PC-3 (cell line): ENCODE measurements around the gene EXOC7. TPM values are rescaled to one million over a fixed set of nuclear protein-coding genes. Genes with fewer than 3 reads are reported as not detected.

Experiments used
- ATAC-seq: fragments of 200-7000 bp; cut with Tn5 transposase; 2 replicates; pipeline ENCODE4 v1.9.1; 2020; ENCODE audit warnings: mild to moderate bottlenecking, moderate library complexity
- BruUV-seq: library from RNA; stranded (reverse); fragments of 400-500 nt; replicated peaks from 2 replicates; lab custom pipeline; 2021; lab: Mats Ljungman, UMichigan
- CTCF ChIA-PET: fragments of 300-600 bp; sonication (Branson Sonifier 250); formaldehyde crosslinking; loops from one replicate; lab custom pipeline; 2022; ENCODE audit warnings: antibody characterized with exemption; lab: Charles Lee
- POLR2A ChIA-PET: fragments of 300-600 bp; sonication (Branson Sonifier 250); formaldehyde crosslinking; loops from one replicate; lab custom pipeline; 2022; ENCODE audit warnings: antibody characterized with exemption; ENCODE audit not compliant: unreplicated experiment; lab: Charles Lee
- DNase-seq: peaks from one replicate; pipeline ENCODE4 v3.0.0-alpha.2; 2015
- H2AFZ ChIP-seq: fragments of 300-600 bp; sonication (generic); 2 replicates; pipeline ENCODE4 v1.6.0; 2016; ENCODE audit warnings: antibody characterized with exemption, low read length
- H3F3A ChIP-seq: fragments of 300-600 bp; sonication (generic); one replicate; pipeline ENCODE4 v1.6.0; 2017; ENCODE audit warnings: antibody characterized with exemption, low read length, control low read depth, mild to moderate bottlenecking; ENCODE audit not compliant: unreplicated experiment
- H3K27ac ChIP-seq: fragments of 300-600 bp; sonication (generic); 2 replicates; pipeline ENCODE4 v1.5.1; 2016; ENCODE audit warnings: mild to moderate bottlenecking, low read length
- H3K27me3 ChIP-seq: fragments of 300-600 bp; sonication (generic); 2 replicates; pipeline ENCODE4 v1.6.1; 2016; ENCODE audit warnings: low read length, mixed read lengths
- H3K36me3 ChIP-seq: fragments of 300-600 bp; sonication (generic); 2 replicates; pipeline ENCODE4 v1.6.1; 2016; ENCODE audit warnings: low read depth, mixed run types, low read length, mixed read lengths
- H3K4me1 ChIP-seq: fragments of 300-600 bp; sonication (generic); 2 replicates; pipeline ENCODE4 v1.5.1; 2016; ENCODE audit warnings: low read length; ENCODE audit not compliant: insufficient read depth
- H3K4me2 ChIP-seq: fragments of 300-600 bp; sonication (generic); 2 replicates; pipeline ENCODE4 v1.6.0; 2016; ENCODE audit warnings: low read length
- H3K4me3 ChIP-seq: fragments of 300-600 bp; sonication (generic); 2 replicates; pipeline ENCODE4 v1.5.1; 2016; ENCODE audit warnings: mild to moderate bottlenecking, low read length, mixed read lengths
- H3K79me2 ChIP-seq: fragments of 300-600 bp; sonication (generic); 2 replicates; pipeline ENCODE4 v1.6.1; 2017; ENCODE audit warnings: low read length, mixed read lengths
- H3K9ac ChIP-seq: fragments of 300-600 bp; sonication (generic); 2 replicates; pipeline ENCODE4 v1.6.0; 2016; ENCODE audit warnings: mild to moderate bottlenecking, low read length
- H3K9me2 ChIP-seq: fragments of 300-600 bp; sonication (generic); replicated peaks from 2 replicates; pipeline ENCODE4 v1.6.1; 2016; ENCODE audit warnings: mixed run types, low read length, mixed read lengths
- H3K9me3 ChIP-seq: fragments of 300-600 bp; sonication (generic); 2 replicates; pipeline ENCODE4 v1.6.1; 2016; ENCODE audit warnings: low read length, mixed read lengths
- H4K20me1 ChIP-seq: fragments of 300-600 bp; sonication (generic); 2 replicates; pipeline ENCODE4 v1.6.1; 2016; ENCODE audit warnings: low read length, mixed read lengths
- EZH2 ChIP-seq: fragments of 300-600 bp; sonication (generic); IDR thresholded peaks from one replicate; pipeline ENCODE4 v1.6.1; 2017; ENCODE audit warnings: antibody characterized with exemption, mild to moderate bottlenecking, low read length; ENCODE audit not compliant: unreplicated experiment
- EZH2phosphoT487 ChIP-seq: fragments of 300-600 bp; sonication (generic); IDR thresholded peaks from 2 replicates; pipeline ENCODE4 v1.6.1; 2018; ENCODE audit warnings: mild to moderate bottlenecking, antibody characterized with exemption, low read length, borderline replicate concordance
- intact Hi-C: fragments of 100-400 bp; cut with micrococcal nuclease; formaldehyde crosslinking; loops from 2 replicates; pipeline ENCODE4 v1.9.0; 2023
- total RNA-seq: library from RNA; depleted of rRNA; stranded (reverse); fragments of >200 nt; gene quantifications from 2 replicates; pipeline ENCODE4 v1.2.3, GENCODE V29; 2014
- TF ChIP-seq, protein P1 (sequence below): fragments of 300-600 bp; sonication (generic); conservative IDR thresholded peaks from 2 replicates; pipeline ENCODE4 v1.5.1; 2017; ENCODE audit warnings: antibody characterized with exemption, low read depth, mild to moderate bottlenecking, low read length

The EXOC7 gene
- total RNA-seq, 1 experiment from 2014 or later, result 153 TPM

- no peak for ATAC-seq
- CTCF ChIA-PET, result no interaction called here
- DNase-seq, result no peak
- TF ChIP-seq EZH2phosphoT487, result no peak
- TF ChIP-seq, protein P1, sequence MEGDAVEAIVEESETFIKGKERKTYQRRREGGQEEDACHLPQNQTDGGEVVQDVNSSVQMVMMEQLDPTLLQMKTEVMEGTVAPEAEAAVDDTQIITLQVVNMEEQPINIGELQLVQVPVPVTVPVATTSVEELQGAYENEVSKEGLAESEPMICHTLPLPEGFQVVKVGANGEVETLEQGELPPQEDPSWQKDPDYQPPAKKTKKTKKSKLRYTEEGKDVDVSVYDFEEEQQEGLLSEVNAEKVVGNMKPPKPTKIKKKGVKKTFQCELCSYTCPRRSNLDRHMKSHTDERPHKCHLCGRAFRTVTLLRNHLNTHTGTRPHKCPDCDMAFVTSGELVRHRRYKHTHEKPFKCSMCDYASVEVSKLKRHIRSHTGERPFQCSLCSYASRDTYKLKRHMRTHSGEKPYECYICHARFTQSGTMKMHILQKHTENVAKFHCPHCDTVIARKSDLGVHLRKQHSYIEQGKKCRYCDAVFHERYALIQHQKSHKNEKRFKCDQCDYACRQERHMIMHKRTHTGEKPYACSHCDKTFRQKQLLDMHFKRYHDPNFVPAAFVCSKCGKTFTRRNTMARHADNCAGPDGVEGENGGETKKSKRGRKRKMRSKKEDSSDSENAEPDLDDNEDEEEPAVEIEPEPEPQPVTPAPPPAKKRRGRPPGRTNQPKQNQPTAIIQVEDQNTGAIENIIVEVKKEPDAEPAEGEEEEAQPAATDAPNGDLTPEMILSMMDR, result peak; percentile 38; the same call in 1 of the 2 replicates
- TF ChIP-seq EZH2, result peak; percentile 30
- Histone ChIP-seq H3K4me3 (peak overlapping the region; percentile 35), H3K79me2 (peaks cover 26% of the 10 kb centered on the region), H4K20me1 (peaks cover 11% of the 10 kb centered on the region), H3K9ac (no peak overlapping the region), H2AFZ (no peak overlapping the region), H3K36me3 (no peaks in the 10 kb centered on the region), H3K9me3 (no peaks in the 10 kb centered on the region), H3F3A (no peaks in the 10 kb centered on the region), H3K4me1 (peaks cover 15% of the 10 kb centered on the region), H3K27ac (no peak overlapping the region), H3K4me2 (peak overlapping the region; percentile 61), H3K27me3 (peaks cover 64% of the 10 kb centered on the region), H3K9me2 (no peaks in the 10 kb centered on the region)
- BruUV-seq, result no TSS peak
- intact Hi-C loops, result no loop called here
- POLR2A ChIA-PET, result no interaction called here
These were observed 28.0 kb downstream of the EXOC7 start for GRCh38 chr17:76075364-76076145.

DNA sequence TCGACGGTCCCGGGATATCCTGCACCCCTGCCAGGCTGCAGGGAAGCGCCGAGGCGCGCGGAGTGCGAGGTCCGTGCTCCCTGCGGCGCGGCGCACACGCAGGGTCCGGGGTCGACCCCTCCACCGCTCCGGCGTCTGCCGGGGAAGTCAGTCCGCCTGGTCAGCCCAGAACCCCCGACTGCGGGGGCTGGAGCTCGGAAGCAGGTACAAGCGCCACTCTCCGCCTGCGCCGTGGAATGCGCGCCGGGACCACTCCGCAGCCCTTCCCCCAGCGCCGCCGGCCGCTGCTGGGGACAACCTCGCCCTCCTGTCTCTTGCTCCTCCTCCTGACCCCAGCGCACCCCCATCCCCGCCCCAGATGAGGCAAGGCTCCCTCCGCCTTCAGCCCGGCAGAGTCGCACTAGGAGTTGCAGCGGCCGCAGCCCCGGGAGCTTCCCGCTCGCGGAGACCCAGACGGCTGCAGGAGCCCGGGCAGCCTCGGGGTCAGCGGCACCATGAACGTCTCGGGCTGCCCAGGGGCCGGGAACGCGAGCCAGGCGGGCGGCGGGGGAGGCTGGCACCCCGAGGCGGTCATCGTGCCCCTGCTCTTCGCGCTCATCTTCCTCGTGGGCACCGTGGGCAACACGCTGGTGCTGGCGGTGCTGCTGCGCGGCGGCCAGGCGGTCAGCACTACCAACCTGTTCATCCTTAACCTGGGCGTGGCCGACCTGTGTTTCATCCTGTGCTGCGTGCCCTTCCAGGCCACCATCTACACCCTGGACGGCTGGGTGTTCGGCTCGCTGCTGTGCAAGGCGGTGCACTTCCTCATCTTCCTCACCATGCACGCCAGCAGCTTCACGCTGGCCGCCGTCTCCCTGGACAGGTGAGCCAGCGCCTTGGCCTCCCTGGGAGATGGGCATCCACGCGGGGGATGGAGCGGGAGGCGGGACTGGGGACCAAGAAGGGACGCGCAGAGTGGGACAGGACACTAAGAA lies 28.9 kb downstream of the EXOC7 start, which contains the start of gene GALR2:
GALR2 (plus strand) TSS at position 392 of the 974 bp plus-strand sequence; CDS start at position 495, 103 bp downstream.
- Histone ChIP-seq H3K27ac (no peak within 1 kb of the TSS), H3K9me3 (no peaks in the 10 kb centered on the region), H3K4me1 (peaks cover 22% of the 10 kb centered on the region), H4K20me1 (peaks cover 11% of the 10 kb centered on the region), H3K4me2 (peak within 1 kb of the TSS; percentile 61), H3K9ac (no peak within 1 kb of the TSS), H2AFZ (no peak within 1 kb of the TSS), H3F3A (no peaks in the 10 kb centered on the region), H3K27me3 (peaks cover 57% of the 10 kb centered on the region), H3K4me3 (peak within 1 kb of the TSS; percentile 35), H3K36me3 (no peaks in the 10 kb centered on the region), H3K79me2 (peaks cover 34% of the 10 kb centered on the region), H3K9me2 (no peaks in the 10 kb centered on the region)
- BruUV-seq, result no TSS peak
- DNase-seq (no peak), ATAC-seq (no peak)
- ChIA-PET CTCF (no interaction called here), POLR2A (no interaction called here)
- no peak for TF ChIP-seq EZH2phosphoT487
- peak; percentile 54 for TF ChIP-seq EZH2
- intact Hi-C loops, result loop anchor here (5.0 kb wide), 1 partner anchor 47 kb away; the partner anchor contains the start of gene EVPL
